Neural progenitor cell (in vitro differentiated cells): ENCODE results near the gene CEP83.

Source experiments
- EZH2phosphoT487 ChIP-seq: fragments of 200-600 bp; sonication (generic); IDR thresholded peaks from 2 replicates; pipeline ENCODE4 v1.6.1; 2017; ENCODE audit warnings: antibody characterized with exemption
- TF ChIP-seq, protein P1 (sequence below): fragments of 200-600 bp; sonication (generic); IDR thresholded peaks from 2 replicates; pipeline ENCODE4 v1.5.1; 2017; ENCODE audit warnings: antibody characterized with exemption, mild to moderate bottlenecking

DNA sequence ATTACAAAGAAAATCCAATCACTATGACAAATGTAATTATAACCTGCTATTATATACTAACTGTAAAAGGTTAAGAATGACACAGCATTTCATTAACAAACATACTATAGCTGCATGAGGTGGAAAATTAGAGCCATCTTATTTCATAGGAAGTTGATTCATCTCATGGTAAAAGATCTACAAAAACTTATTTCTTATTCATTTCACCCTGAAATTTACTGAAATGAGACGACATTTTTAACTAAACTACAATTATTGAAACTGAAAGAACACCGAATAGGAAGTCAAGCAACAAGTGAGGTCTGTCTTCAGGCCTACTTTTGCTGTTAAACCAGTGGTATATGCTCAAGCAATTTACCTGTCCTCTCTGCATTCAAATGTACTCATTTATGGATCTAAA lies 87.2 kb downstream of the CEP83 start:
- TF ChIP-seq, protein P1, sequence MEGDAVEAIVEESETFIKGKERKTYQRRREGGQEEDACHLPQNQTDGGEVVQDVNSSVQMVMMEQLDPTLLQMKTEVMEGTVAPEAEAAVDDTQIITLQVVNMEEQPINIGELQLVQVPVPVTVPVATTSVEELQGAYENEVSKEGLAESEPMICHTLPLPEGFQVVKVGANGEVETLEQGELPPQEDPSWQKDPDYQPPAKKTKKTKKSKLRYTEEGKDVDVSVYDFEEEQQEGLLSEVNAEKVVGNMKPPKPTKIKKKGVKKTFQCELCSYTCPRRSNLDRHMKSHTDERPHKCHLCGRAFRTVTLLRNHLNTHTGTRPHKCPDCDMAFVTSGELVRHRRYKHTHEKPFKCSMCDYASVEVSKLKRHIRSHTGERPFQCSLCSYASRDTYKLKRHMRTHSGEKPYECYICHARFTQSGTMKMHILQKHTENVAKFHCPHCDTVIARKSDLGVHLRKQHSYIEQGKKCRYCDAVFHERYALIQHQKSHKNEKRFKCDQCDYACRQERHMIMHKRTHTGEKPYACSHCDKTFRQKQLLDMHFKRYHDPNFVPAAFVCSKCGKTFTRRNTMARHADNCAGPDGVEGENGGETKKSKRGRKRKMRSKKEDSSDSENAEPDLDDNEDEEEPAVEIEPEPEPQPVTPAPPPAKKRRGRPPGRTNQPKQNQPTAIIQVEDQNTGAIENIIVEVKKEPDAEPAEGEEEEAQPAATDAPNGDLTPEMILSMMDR, result no peak
- TF ChIP-seq EZH2phosphoT487, result no peak
